Natural killer cell (primary cell): ENCODE measurements around the gene HDAC11. TPM values are rescaled to one million over a fixed set of nuclear protein-coding genes. Genes with fewer than 3 reads are reported as not detected.
"Not testable (repeated sequence)": the region's sequence is repeated elsewhere in the genome, so short reads cannot be mapped to it uniquely, and the experiment has no call there.

Experiments used
- ATAC-seq, 3 donors: fragments of 150-1000 bp in 2 of 3; fragments of 200-7000 bp in 1 of 3; cut with Tn5 transposase; 1 replicate in 1 of 3; 2 replicates in 2 of 3; pipeline ENCODE4 v1.10.0; 2021; ENCODE audit warnings: mild to moderate bottlenecking in 2 of 3, moderate library complexity in 2 of 3
- DNase-seq, 2 donors: peaks; one replicate each; pipeline versions ENCODE4 v3.0.0 to v3.0.0-alpha.2; 2013 to 2021; ENCODE audit warnings: mixed read lengths in 1 of 2
- H3K27ac ChIP-seq: one replicate; pipeline ENCODE4 v1.5.1; 2013; ENCODE audit warnings: mild to moderate bottlenecking, low read length
- H3K27me3 ChIP-seq: one replicate; pipeline ENCODE4 v1.6.1; 2013; ENCODE audit warnings: low read length; ENCODE audit not compliant: control insufficient read depth, insufficient read depth
- H3K36me3 ChIP-seq: one replicate; pipeline ENCODE4 v1.6.1; 2013; ENCODE audit warnings: low read length; ENCODE audit not compliant: control insufficient read depth, insufficient read depth
- H3K4me1 ChIP-seq: one replicate; pipeline ENCODE4 v1.6.1; 2013; ENCODE audit warnings: low read length; ENCODE audit not compliant: control insufficient read depth, insufficient read depth
- H3K4me3 ChIP-seq: one replicate; pipeline ENCODE4 v1.5.1; 2013; ENCODE audit warnings: low read length
- H3K9me3 ChIP-seq: one replicate; pipeline ENCODE4 v1.6.1; 2013; ENCODE audit warnings: low read length; ENCODE audit not compliant: control insufficient read depth, insufficient read depth
- H3K27ac Mint-ChIP-seq, 2 donors: one replicate each; pipeline ENCODE4 v1.8.0; 2022; ENCODE audit warnings: mild to moderate bottlenecking in 2 of 2, mixed read lengths in 2 of 2, moderate library complexity in 1 of 2
- H3K27me3 Mint-ChIP-seq, 2 donors: one replicate each; pipeline ENCODE4 v1.8.0; 2022; ENCODE audit warnings: low read depth in 2 of 2, mixed read lengths in 2 of 2
- H3K36me3 Mint-ChIP-seq: one replicate; pipeline ENCODE4 v1.8.0; 2022; ENCODE audit warnings: mixed read lengths
- H3K4me1 Mint-ChIP-seq, 2 donors: one replicate each; pipeline ENCODE4 v1.8.0; 2022; ENCODE audit warnings: mixed read lengths in 2 of 2
- H3K4me3 Mint-ChIP-seq: one replicate; pipeline ENCODE4 v1.8.0; 2022; ENCODE audit warnings: mild to moderate bottlenecking, moderate library complexity, mixed read lengths
- H3K9me3 Mint-ChIP-seq, 2 donors: one replicate each; pipeline ENCODE4 v1.8.0; 2022; ENCODE audit warnings: mixed read lengths in 2 of 2
- WGBS: methylation state at CpG from one replicate; pipeline ENCODE4 v1.1.7; 2013; ENCODE audit warnings: missing lambda C conversion rate; ENCODE audit not compliant: insufficient coverage; 5-methylcytosine and 5-hydroxymethylcytosine counted together
- intact Hi-C: fragments of 100-400 bp; cut with micrococcal nuclease; formaldehyde crosslinking; loops from one replicate; pipeline ENCODE4 v1.14.2; 2022
- total RNA-seq, 4 donors: library from RNA; stranded (reverse); fragments of 120-200 nt in 1 of 4; gene quantifications; one replicate each; pipeline versions ENCODE4 v1.2.3 to v1.2.4, GENCODE V29; 2013 to 2022
- TF ChIP-seq, protein P1 (sequence below): fragments of 200-600 bp; IDR thresholded peaks from one replicate; pipeline ENCODE4 v1.8.0; 2022; ENCODE audit warnings: antibody characterized with exemption

The HDAC11 gene
- total RNA-seq, 3 donors from 2014 or later (not counting 1 experiment from before 2014, with no cell fraction given): 3.4 to 5.3 (median 3.9) TPM

DNA sequence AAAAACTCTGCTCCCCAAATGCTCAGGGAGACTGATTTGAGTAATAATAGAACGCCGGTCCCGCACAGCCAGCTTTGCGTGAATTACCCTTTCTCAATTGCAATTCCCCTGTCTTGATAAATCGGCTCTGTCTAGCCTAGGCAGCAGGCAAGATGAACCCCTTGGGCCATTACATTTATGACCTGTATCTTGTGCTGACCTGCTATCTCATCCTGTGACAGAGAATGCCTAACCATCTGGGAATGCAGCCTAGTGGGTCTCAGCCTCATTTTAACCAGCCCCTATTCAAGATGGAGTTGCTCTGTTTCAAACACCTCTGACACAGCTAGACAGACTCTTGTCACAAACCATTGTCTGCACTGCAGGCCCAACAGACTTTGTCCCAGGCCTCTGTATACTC lies 46.2 kb upstream of the HDAC11 start:
- H3K36me3 Mint-ChIP-seq: no peaks in the 10 kb centered on the region
- no peak overlapping the region for H3K27ac ChIP-seq
- H3K27me3 ChIP-seq: no peaks in the 10 kb centered on the region
- WGBS: 95% methylated on average over 5 of the region's 5 CpGs
- no peak for ATAC-seq
- H3K9me3 Mint-ChIP-seq: no peaks in the 10 kb centered on the region
- no peaks in the 10 kb centered on the region for H3K4me1 ChIP-seq
- H3K4me1 Mint-ChIP-seq: no peaks in the 10 kb centered on the region
- DNase-seq: no peak
- H3K27ac Mint-ChIP-seq: no peak overlapping the region
- intact Hi-C loops: no loop called here
- no peak overlapping the region for H3K4me3 Mint-ChIP-seq
- H3K4me3 ChIP-seq: no peak overlapping the region
- no peaks in the 10 kb centered on the region for H3K36me3 ChIP-seq
- no peaks in the 10 kb centered on the region for H3K27me3 Mint-ChIP-seq
- H3K9me3 ChIP-seq: no peaks in the 10 kb centered on the region
- TF ChIP-seq, protein P1, sequence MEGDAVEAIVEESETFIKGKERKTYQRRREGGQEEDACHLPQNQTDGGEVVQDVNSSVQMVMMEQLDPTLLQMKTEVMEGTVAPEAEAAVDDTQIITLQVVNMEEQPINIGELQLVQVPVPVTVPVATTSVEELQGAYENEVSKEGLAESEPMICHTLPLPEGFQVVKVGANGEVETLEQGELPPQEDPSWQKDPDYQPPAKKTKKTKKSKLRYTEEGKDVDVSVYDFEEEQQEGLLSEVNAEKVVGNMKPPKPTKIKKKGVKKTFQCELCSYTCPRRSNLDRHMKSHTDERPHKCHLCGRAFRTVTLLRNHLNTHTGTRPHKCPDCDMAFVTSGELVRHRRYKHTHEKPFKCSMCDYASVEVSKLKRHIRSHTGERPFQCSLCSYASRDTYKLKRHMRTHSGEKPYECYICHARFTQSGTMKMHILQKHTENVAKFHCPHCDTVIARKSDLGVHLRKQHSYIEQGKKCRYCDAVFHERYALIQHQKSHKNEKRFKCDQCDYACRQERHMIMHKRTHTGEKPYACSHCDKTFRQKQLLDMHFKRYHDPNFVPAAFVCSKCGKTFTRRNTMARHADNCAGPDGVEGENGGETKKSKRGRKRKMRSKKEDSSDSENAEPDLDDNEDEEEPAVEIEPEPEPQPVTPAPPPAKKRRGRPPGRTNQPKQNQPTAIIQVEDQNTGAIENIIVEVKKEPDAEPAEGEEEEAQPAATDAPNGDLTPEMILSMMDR: no peak

DNA sequence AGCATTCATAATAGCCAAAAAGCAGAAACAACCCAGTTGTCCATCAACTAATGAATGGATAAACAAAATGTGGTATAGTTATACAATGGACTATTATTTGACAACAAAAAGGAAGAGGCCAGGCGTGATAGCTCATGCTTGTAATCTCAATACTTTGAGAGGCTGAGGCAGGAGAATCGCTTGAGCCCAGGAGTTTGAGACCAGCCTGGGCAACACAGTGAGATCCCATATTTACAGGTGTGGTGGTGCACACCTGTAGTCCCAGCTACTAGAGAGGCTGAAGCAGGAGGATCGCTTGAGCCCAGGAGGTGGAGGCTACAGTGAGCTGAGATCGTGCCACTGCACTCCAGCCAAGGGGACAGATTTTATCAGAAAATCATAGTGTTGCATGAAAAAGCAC lies 43.9 kb upstream of the HDAC11 start:
- H3K27me3 ChIP-seq, H3K27ac Mint-ChIP-seq, H3K4me3 Mint-ChIP-seq, DNase-seq, ATAC-seq, H3K27ac ChIP-seq, H3K4me1 ChIP-seq, H3K9me3 Mint-ChIP-seq, H3K36me3 ChIP-seq, H3K4me1 Mint-ChIP-seq, H3K4me3 ChIP-seq, H3K9me3 ChIP-seq, H3K36me3 Mint-ChIP-seq, intact Hi-C loops, H3K27me3 Mint-ChIP-seq: not testable (repeated sequence)
- 90% methylated on average over 4 of the region's 4 CpGs for WGBS

DNA sequence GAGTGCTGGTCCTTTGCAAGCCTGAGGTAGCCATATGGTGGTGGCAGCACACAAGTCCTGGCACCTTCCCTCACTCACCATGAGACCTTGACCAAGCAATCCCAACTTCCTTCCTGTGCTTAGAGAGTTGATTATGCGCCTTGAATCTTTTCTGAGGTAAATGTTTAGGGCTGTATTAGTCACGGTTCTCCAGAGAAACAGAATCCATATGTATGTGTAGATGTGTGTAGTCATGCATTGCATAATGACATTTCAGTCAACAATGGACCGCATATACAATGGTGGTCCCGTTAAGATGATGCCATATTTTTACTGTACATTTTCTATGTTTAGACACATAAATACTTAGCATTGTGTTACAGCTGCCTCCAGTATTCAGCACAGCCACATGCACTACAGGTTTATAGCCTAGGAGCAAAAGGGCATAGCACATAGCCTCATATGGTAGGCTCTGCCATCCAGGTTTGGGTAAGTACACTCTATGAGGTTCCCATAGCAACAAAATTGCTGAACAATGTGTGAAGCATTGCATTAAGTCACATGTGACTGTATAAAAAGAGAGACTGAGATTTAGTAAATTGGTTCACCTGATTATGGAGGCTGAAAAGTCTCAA lies 39.8 kb upstream of the HDAC11 start:
- no peak for ATAC-seq
- H3K4me1 ChIP-seq: no peaks in the 10 kb centered on the region
- intact Hi-C loops: no loop called here
- no peaks in the 10 kb centered on the region for H3K9me3 ChIP-seq
- H3K27ac ChIP-seq: no peak overlapping the region
- Mint-ChIP-seq H3K36me3 (no peaks in the 10 kb centered on the region), H3K4me3 (no peak overlapping the region), H3K27ac (no peak overlapping the region), H3K4me1 (no peaks in the 10 kb centered on the region), H3K9me3 (no peaks in the 10 kb centered on the region), H3K27me3 (no peaks in the 10 kb centered on the region)
- whole genome bisulfite sequencing: 90% methylated on average over 3 of the region's 4 CpGs
- H3K4me3 ChIP-seq: no peak overlapping the region
- H3K27me3 ChIP-seq: no peaks in the 10 kb centered on the region
- TF ChIP-seq, protein P1: no peak
- DNase-seq: no peak
- no peaks in the 10 kb centered on the region for H3K36me3 ChIP-seq

DNA sequence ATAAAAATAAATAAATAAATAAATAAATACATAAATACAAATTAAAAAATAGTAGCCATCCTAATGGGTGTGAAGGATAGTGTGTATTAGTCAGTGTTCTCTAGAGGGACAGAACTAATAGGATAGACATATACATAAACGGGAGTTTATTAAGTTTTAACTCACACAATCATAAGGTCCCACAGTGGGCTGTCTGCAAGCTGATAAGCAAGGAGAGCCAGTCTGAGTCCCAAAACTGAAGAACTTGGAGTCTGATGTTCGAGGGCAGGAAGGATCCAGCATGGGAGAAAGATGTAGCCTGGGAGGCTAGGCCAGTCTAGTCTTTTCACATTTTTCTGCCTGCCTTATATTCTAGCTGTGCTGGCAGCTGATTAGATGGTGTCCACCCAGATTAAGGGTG lies 37.2 kb upstream of the HDAC11 start:
- intact Hi-C loops, H3K4me1 Mint-ChIP-seq, ATAC-seq: not testable (repeated sequence)

More for the DNA sequence above, 37.2 kb upstream of the HDAC11 start:
- not testable (repeated sequence) for H3K4me3 ChIP-seq, H3K27me3 ChIP-seq, H3K4me1 ChIP-seq, DNase-seq, H3K27ac ChIP-seq, H3K9me3 Mint-ChIP-seq, H3K4me3 Mint-ChIP-seq, H3K9me3 ChIP-seq, H3K36me3 Mint-ChIP-seq, H3K36me3 ChIP-seq, H3K27me3 Mint-ChIP-seq, H3K27ac Mint-ChIP-seq
- WGBS: 90% methylated on average over 2 of the region's 2 CpGs
